Pancreas (tissue), 10 donors: ENCODE results near the gene ITPKB. TPM values are rescaled to one million over a fixed set of nuclear protein-coding genes. Genes with fewer than 3 reads are reported as not detected.

Experiments
- ATAC-seq, 4 donors: fragments of 200-7000 bp; cut with Tn5 transposase; one replicate each; pipeline versions ENCODE4 v1.8.0 to v1.9.1; 2020; ENCODE audit warnings: mild to moderate bottlenecking in 4 of 4, moderate library complexity in 4 of 4
- DNase-seq, 6 donors: peaks; one replicate each; pipeline ENCODE4 v3.0.0-alpha.2; 2020
- FAIRE-seq: peaks from 2 replicates; lab custom pipeline; 2012; peaks lifted over from hg19 to GRCh38; lab: Jason Lieb, UNC
- H3K27ac ChIP-seq, 4 donors: fragments of 200-600 bp; sonication (generic); 1 replicate in 3 of 4; 2 replicates in 1 of 4; pipeline versions ENCODE4 v1.5.0 to v1.8.0; 2020
- H3K27me3 ChIP-seq, 4 donors: fragments of 200-600 bp; one replicate each; pipeline ENCODE4 v1.8.0; 2021
- H3K36me3 ChIP-seq, 3 donors: fragments of 200-600 bp; sonication (generic) in 1 of 3; one replicate each; pipeline versions ENCODE4 v1.5.0 to v1.8.0; 2020 to 2021
- H3K4me1 ChIP-seq, 3 donors: fragments of 200-600 bp; one replicate each; pipeline ENCODE4 v1.8.0; 2021
- H3K4me3 ChIP-seq, 4 donors: fragments of 200-600 bp; sonication (generic) in 2 of 4; one replicate each; pipeline versions ENCODE4 v1.5.0 to v1.8.0; 2020 to 2021
- H3K9me3 ChIP-seq, 4 donors: fragments of 200-600 bp; one replicate each; pipeline ENCODE4 v1.8.0; 2021
- WGBS, 2 donors: extraction: QIAGEN DNeasy Blood & Tissue Kit; methylation state at CpG; one replicate each; pipeline ENCODE4 v1.1.7; 2013; 5-methylcytosine and 5-hydroxymethylcytosine counted together
- intact Hi-C, 3 donors: fragments of 100-400 bp; cut with DNase I; formaldehyde crosslinking; loops; one replicate each; pipeline versions ENCODE4 v1.11.1 to v1.14.2; 2022
- polyA plus RNA-seq, 2 donors: library from polyadenylated mRNA; stranded (reverse); fragments of 200-250 nt; gene quantifications; one replicate each; pipeline ENCODE4 v1.2.3, GENCODE V29; 2013
- total RNA-seq, 6 donors: library from RNA; stranded (reverse); fragmentation: NEBNext Ultra II Directional in 4 of 6; extraction: Animal tissue kit (Norgen Biotek cat#: 25700) in 4 of 6; gene quantifications; one replicate each; pipeline versions ENCODE4 v1.2.1 to v1.2.4, GENCODE V29; 2021 to 2023
- TF ChIP-seq, protein P1 (sequence below), 4 donors: fragments of 200-600 bp; sonication (generic) in 3 of 4; IDR thresholded peaks; one replicate each; pipeline versions ENCODE4 v1.5.0 to v1.8.0; 2021; ENCODE audit warnings: antibody characterized with exemption in 4 of 4
- donor health status: healthy with polysubstance abuse.
- donor health status: DM: no; HTN: no; CAD: no; lungs with moderate emphysema.
- donor health status: DM: no; HTN: no; CAD: no.
- donor health status: control.
- donor health status: control.
- donor health status: Bipolar disorder and iron deficiency.
- donor health status: DM: yes; HTN: yes; CAD: no.
- donor health status: DM: no; HTN: no; CAD: no.
- donor health status: DM: no; HTN: no; CAD: no.
- donor health status: DM: yes; HTN: yes; CAD: no.

The ITPKB gene
- total and polyA plus RNA-seq, 8 donors: 3.8 to 13.9 (median 5.5) TPM

DNA sequence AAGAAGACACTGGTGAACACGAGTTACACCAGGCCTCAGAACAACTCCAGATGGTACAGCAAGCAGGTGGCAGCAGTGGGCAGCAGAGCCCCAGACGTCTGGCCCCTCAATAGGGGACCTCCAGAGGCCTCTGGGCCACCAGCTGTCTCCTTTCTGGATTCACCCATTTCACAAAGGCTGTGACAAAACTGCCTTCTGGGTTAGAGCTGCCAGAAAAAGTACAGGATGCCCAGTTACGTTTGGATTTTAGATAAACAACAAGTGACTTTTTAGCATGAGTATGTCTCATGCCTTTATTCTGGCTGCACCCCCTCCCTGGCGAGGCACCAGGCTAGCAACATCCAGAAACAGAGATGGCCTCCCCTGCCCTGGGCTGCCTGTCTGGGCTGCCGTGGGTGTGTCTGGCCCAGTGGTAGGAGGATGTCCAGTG, 30.1 kb downstream of the ITPKB start:
- Histone ChIP-seq H3K4me1 (no peaks in the 10 kb centered on the region), H3K4me3 (no peak overlapping the region), H3K27me3 (no peaks in the 10 kb centered on the region), H3K9me3 (no peaks in the 10 kb centered on the region), H3K27ac (no peak overlapping the region), H3K36me3 (no peaks in the 10 kb centered on the region)
- DNase-seq (no peak), FAIRE-seq (no peak), ATAC-seq (no peak)
- TF ChIP-seq, protein P1, sequence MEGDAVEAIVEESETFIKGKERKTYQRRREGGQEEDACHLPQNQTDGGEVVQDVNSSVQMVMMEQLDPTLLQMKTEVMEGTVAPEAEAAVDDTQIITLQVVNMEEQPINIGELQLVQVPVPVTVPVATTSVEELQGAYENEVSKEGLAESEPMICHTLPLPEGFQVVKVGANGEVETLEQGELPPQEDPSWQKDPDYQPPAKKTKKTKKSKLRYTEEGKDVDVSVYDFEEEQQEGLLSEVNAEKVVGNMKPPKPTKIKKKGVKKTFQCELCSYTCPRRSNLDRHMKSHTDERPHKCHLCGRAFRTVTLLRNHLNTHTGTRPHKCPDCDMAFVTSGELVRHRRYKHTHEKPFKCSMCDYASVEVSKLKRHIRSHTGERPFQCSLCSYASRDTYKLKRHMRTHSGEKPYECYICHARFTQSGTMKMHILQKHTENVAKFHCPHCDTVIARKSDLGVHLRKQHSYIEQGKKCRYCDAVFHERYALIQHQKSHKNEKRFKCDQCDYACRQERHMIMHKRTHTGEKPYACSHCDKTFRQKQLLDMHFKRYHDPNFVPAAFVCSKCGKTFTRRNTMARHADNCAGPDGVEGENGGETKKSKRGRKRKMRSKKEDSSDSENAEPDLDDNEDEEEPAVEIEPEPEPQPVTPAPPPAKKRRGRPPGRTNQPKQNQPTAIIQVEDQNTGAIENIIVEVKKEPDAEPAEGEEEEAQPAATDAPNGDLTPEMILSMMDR (IDR thresholded peaks at IDR 0.05): no peak
- intact Hi-C loops: no loop called here
- WGBS, 2 donors: 71 to 74% methylated on average over 5 of the region's 5 CpGs

DNA sequence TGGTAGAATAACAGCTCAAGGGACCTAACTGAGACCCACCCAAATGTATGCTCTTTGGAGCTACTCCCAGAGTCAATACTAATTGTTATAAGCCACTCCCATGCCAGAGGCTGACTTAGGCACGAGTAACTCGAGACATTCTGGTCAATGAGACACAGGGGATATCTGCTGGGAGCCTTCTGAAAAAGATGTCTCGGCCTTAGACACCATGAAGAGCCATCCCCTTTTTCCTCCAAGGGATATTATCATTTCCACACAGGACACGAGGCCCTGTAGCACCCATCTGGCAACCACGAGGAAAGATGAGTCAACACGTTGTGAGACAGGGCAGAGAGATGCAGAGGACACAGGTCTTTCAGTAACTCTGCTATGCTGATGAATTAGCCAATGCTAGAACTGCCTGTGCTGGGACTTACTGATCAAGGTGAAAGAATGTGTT, 30.7 kb downstream of the ITPKB start:
- WGBS, 2 donors: 53 to 55% methylated on average over 6 of the region's 6 CpGs
- peaks cover 0 to 2% (median 0%) of the 10 kb centered on the region in 3 donors for H3K4me1 ChIP-seq
- H3K27me3 ChIP-seq: no peaks in the 10 kb centered on the region
- no peak for DNase-seq
- H3K9me3 ChIP-seq: no peaks in the 10 kb centered on the region
- H3K36me3 ChIP-seq: no peaks in the 10 kb centered on the region
- H3K4me3 ChIP-seq: no peak overlapping the region
- no peak overlapping the region for H3K27ac ChIP-seq
- FAIRE-seq: no peak
- no peak for ATAC-seq
- TF ChIP-seq, protein P1 (IDR thresholded peaks at IDR 0.05): no peak
- intact Hi-C loops: no loop called here

GRCh38 chr1:226706684-226707083, 32.4 kb downstream of the ITPKB start:
- no peak for ATAC-seq
- H3K36me3 ChIP-seq: no peaks in the 10 kb centered on the region
- no peaks in the 10 kb centered on the region for H3K27me3 ChIP-seq
- H3K4me1 ChIP-seq: peaks cover 0 to 9% (median 8%) of the 10 kb centered on the region in 3 donors
- no peak overlapping the region for H3K4me3 ChIP-seq
- no peak overlapping the region for H3K27ac ChIP-seq
- FAIRE-seq: no peak
- DNase-seq: no peak
- H3K9me3 ChIP-seq: no peaks in the 10 kb centered on the region
- intact Hi-C loops: no loop called here
- TF ChIP-seq, protein P1 (IDR thresholded peaks at IDR 0.05): no peak
- 59 to 73% methylated on average over 4 of the region's 4 CpGs for WGBS, 2 donors

DNA sequence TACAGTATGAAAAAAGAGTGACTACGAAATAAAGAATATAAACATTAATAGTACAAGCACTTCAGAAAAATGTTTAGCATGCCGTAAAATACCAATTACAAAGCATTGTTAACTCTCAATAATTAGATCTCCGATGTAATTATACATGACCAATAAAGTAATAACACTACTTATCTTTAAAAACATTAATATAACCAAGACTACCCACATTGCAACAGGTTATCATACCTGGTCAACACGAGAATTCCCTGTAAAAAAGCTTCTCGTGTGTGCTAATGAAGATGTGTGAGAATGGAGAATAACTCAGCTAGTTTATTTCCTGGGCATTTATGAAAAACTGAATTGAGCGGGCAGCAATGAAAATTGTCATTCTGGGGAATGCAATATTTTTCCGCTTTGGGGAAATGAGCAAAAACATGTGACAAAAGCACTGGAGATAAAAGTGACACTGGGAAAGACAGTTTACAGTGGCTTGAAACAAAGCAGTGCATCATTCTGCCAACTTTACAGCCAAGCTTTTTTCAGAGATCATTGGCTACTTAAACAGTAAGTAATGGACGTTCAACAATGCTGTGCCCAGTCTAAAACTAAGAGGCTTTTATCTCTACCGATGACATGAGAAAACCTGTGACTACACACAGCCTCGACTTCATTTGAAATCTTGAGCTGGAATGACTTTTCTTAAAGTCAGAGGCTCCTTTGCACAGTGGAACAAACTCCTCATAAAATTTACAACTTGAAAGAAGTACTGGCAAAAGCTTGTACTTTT, 34.7 kb downstream of the ITPKB start:
- 72 to 77% methylated on average over 10 of the region's 10 CpGs for WGBS, 2 donors
- peaks cover 0 to 9% (median 8%) of the 10 kb centered on the region in 3 donors for H3K4me1 ChIP-seq
- intact Hi-C loops: no loop called here
- no peak for ATAC-seq
- H3K27me3 ChIP-seq: no peaks in the 10 kb centered on the region
- H3K4me3 ChIP-seq: no peak overlapping the region
- TF ChIP-seq, protein P1 (IDR thresholded peaks at IDR 0.05): no peak
- H3K27ac ChIP-seq: no peak overlapping the region
- H3K9me3 ChIP-seq: no peaks in the 10 kb centered on the region
- H3K36me3 ChIP-seq: no peaks in the 10 kb centered on the region
- no peak for DNase-seq
- no peak for FAIRE-seq
